Measurements from ENCODE around the gene OCA2. TPM values are rescaled to one million over a fixed set of nuclear protein-coding genes. Genes with fewer than 3 reads are reported as not detected.
"Not testable (repeated sequence)": the region's sequence is repeated elsewhere in the genome, so short reads cannot be mapped to it uniquely, and the experiment has no call there.

The OCA2 gene
- total RNA-seq, 1 experiment from 2014 or later = 0.23 TPM

- DNase-seq (ENCODE audit: low read depth) = no peak
These were observed 367.3 kb downstream of the OCA2 start for GRCh38 chr15:27731776-27732175.

GRCh38 chr15:27730868-27731267 lies 368.2 kb downstream of the OCA2 start:
- no peak for DNase-seq (ENCODE audit: low read depth)

- no peak for DNase-seq (ENCODE audit: low read depth)
These were observed 373.4 kb downstream of the OCA2 start for GRCh38 chr15:27725731-27726130.

GRCh38 chr15:27723821-27724220 lies 375.3 kb downstream of the OCA2 start:
- DNase-seq (ENCODE audit: low read depth) = no peak

GRCh38 chr15:27722102-27722501 lies 377.0 kb downstream of the OCA2 start:
- no peak for DNase-seq (ENCODE audit: low read depth)

- no peak for DNase-seq (ENCODE audit: low read depth)
These were observed 384.4 kb downstream of the OCA2 start for GRCh38 chr15:27714675-27715074.

GRCh38 chr15:27713850-27714249 lies 385.3 kb downstream of the OCA2 start:
- not testable (repeated sequence) for DNase-seq (ENCODE audit: low read depth)

GRCh38 chr15:27707257-27707656 lies 391.9 kb downstream of the OCA2 start:
- DNase-seq (ENCODE audit: low read depth) = no peak

GRCh38 chr15:27706300-27706699 lies 392.8 kb downstream of the OCA2 start:
- no peak for DNase-seq (ENCODE audit: low read depth)

GRCh38 chr15:27705056-27705455 lies 394.1 kb downstream of the OCA2 start:
- no peak for DNase-seq (ENCODE audit: low read depth)

Other genes with a start within 250 kb of the OCA2 start
- 34.8 and 37.1 TPM in 2 replicates for gene HERC2, start 222.9 kb upstream of the OCA2 start, total RNA-seq (2014; rRNA removed)